Lower leg skin (tissue), 4 donors: ENCODE measurements around the gene MED27. TPM values are rescaled to one million over a fixed set of nuclear protein-coding genes. Genes with fewer than 3 reads are reported as not detected.

Source experiments
- DNase-seq, 2 donors: peaks; one replicate each; pipeline ENCODE4 v3.0.0-alpha.2; 2019; ENCODE audit warnings: low spot score in 2 of 2
- H3K4me3 ChIP-seq: fragments of 200-600 bp; sonication (generic); 2 replicates; pipeline ENCODE4 v1.5.1; 2017; ENCODE audit warnings: mild to moderate bottlenecking, low read depth; ENCODE audit not compliant: poor library complexity, severe bottlenecking
- POLR2A ChIP-seq, 2 donors: fragments of 450-650 bp; IDR thresholded peaks; one replicate each; pipeline ENCODE4 v1.6.1; 2016 to 2017; ENCODE audit warnings: antibody characterized with exemption in 2 of 2, mild to moderate bottlenecking in 1 of 2, moderate library complexity in 1 of 2
- WGBS, 2 donors: methylation state at CpG; one replicate each; pipeline ENCODE4 v1.1.5; 2018; 5-methylcytosine and 5-hydroxymethylcytosine counted together
- intact Hi-C: fragments of 100-400 bp; cut with DNase I; formaldehyde crosslinking; loops from one replicate; pipeline ENCODE4 v1.15.0; 2023; ENCODE audit warnings: low total_unique reads
- total RNA-seq, 4 donors: library from RNA; depleted of rRNA; stranded (reverse); fragments of >200 nt; gene quantifications; one replicate each; pipeline ENCODE4 v1.1.0, GENCODE V29; 2016
- TF ChIP-seq, protein P1 (sequence below), 3 donors: fragments of 450-650 bp; IDR thresholded peaks; one replicate each; pipeline ENCODE4 v1.5.1; 2016; ENCODE audit warnings: antibody characterized with exemption in 3 of 3, mild to moderate bottlenecking in 3 of 3, moderate library complexity in 2 of 3

Gene MED27
- total RNA-seq, 4 donors from 2014 or later = 15.4 to 20.3 (median 16.5) TPM

DNA sequence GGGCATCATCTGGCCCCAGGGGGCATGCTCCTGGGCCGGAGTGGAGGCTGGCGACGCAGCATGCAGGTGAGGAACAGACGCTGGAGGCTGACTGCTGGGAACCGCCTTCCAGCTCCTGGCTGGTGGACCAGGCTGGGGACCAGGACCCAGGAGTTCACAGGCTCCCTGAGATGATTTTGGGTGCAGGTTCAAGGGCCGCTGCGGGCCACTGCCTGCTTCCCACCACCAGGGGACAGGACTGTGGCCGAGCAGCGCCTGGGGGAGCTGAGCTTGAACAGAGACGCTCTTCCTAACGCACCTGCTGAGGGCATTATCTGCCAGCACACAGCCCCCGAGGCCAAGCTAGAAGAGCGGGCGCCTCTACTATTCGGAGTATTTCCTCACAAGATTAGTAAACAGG, 207.7 kb downstream of the MED27 start:
- TF ChIP-seq, protein P1, sequence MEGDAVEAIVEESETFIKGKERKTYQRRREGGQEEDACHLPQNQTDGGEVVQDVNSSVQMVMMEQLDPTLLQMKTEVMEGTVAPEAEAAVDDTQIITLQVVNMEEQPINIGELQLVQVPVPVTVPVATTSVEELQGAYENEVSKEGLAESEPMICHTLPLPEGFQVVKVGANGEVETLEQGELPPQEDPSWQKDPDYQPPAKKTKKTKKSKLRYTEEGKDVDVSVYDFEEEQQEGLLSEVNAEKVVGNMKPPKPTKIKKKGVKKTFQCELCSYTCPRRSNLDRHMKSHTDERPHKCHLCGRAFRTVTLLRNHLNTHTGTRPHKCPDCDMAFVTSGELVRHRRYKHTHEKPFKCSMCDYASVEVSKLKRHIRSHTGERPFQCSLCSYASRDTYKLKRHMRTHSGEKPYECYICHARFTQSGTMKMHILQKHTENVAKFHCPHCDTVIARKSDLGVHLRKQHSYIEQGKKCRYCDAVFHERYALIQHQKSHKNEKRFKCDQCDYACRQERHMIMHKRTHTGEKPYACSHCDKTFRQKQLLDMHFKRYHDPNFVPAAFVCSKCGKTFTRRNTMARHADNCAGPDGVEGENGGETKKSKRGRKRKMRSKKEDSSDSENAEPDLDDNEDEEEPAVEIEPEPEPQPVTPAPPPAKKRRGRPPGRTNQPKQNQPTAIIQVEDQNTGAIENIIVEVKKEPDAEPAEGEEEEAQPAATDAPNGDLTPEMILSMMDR (IDR thresholded peaks at IDR 0.05) = no peak
- TF ChIP-seq POLR2A (IDR thresholded peaks at IDR 0.05) = no peak
- WGBS, 2 donors = 92 to 94% methylated on average over 15 of the region's 15 CpGs
- intact Hi-C loops = no loop called here
- no peak overlapping the region for H3K4me3 ChIP-seq
- DNase-seq = no peak

DNA sequence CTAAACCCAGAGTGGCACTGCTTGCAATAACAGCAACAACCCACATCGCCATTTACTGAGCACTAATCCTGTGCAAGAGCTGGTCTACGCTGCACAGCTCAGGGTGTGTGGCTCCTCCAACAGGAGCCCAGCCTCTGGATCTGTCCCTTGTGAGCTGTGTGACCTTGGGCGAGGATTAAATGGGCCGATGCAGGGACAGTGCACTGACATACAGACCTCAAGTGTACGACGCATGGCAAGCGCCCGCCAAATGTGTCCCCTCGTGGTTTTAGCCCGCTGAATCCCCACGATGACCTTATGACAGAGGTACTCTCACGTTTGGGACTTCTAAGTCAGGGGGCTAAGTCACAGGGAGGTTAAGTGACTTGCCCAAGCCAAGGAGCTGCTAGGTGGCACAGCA, 209.5 kb downstream of the MED27 start:
- H3K4me3 ChIP-seq = no peak overlapping the region
- 91 to 98% methylated on average over 12 of the region's 12 CpGs for WGBS, 2 donors
- TF ChIP-seq POLR2A (IDR thresholded peaks at IDR 0.05) = no peak
- TF ChIP-seq, protein P1 (IDR thresholded peaks at IDR 0.05) = no peak
- intact Hi-C loops = no loop called here
- DNase-seq = no peak

- WGBS, 2 donors = 80 to 83% methylated on average over 8 of the region's 8 CpGs
- no peak for DNase-seq
- intact Hi-C loops = no loop called here
- H3K4me3 ChIP-seq = no peak overlapping the region
- TF ChIP-seq, protein P1 (IDR thresholded peaks at IDR 0.05) = no peak
- TF ChIP-seq POLR2A (IDR thresholded peaks at IDR 0.05) = no peak
Observed at GRCh38 chr9:131869348-131869747, 210.3 kb downstream of the MED27 start.

- no peak for DNase-seq
- TF ChIP-seq POLR2A (IDR thresholded peaks at IDR 0.05) = no peak
- TF ChIP-seq, protein P1 (IDR thresholded peaks at IDR 0.05) = no peak
- no peak overlapping the region for H3K4me3 ChIP-seq
- WGBS, 2 donors = 56 to 74% methylated on average over 10 of the region's 10 CpGs
- intact Hi-C loops = no loop called here
Observed at GRCh38 chr9:131868766-131869165, 210.9 kb downstream of the MED27 start.

- DNase-seq = no peak
- H3K4me3 ChIP-seq = no peak overlapping the region
- WGBS, 2 donors = 92 to 98% methylated on average over 5 to 6 of the region's 6 CpGs
- intact Hi-C loops = no loop called here
- TF ChIP-seq, protein P1 (IDR thresholded peaks at IDR 0.05) = no peak
- no peak for TF ChIP-seq POLR2A (IDR thresholded peaks at IDR 0.05)
Observed at GRCh38 chr9:131867611-131868192, 212.0 kb downstream of the MED27 start.
